WTC11 (cell line): ENCODE results near the gene EVC. TPM values are rescaled to one million over a fixed set of nuclear protein-coding genes. Genes with fewer than 3 reads are reported as not detected.

Source experiments
- ATAC-seq: fragments of 200-7000 bp; cut with Tn5 transposase; 2 replicates; pipeline ENCODE4 v1.10.0; 2021; ENCODE audit warnings: mild to moderate bottlenecking, moderate library complexity
- CTCF ChIA-PET: fragments of 300-600 bp; sonication (Branson Sonifier 250); formaldehyde crosslinking; loops from one replicate; lab custom pipeline; 2021; ENCODE audit warnings: antibody characterized with exemption; lab: Charles Lee
- POLR2A ChIA-PET: fragments of 350-600 bp; sonication (Branson Sonifier 250); formaldehyde crosslinking; loops from one replicate; lab custom pipeline; 2021; ENCODE audit warnings: antibody characterized with exemption; lab: Charles Lee
- DNase-seq: peaks from one replicate; pipeline ENCODE4 v3.0.0; 2021; ENCODE audit warnings: low spot score
- H3K27ac Mint-ChIP-seq: 2 replicates; pipeline ENCODE4 v1.8.0; 2021; ENCODE audit warnings: mixed read lengths
- H3K27me3 Mint-ChIP-seq: 2 replicates; pipeline ENCODE4 v1.8.0; 2021; ENCODE audit warnings: low read depth, mild to moderate bottlenecking, moderate library complexity, mixed read lengths
- H3K36me3 Mint-ChIP-seq: 2 replicates; pipeline ENCODE4 v1.8.0; 2021; ENCODE audit warnings: mixed read lengths
- H3K4me1 Mint-ChIP-seq: 2 replicates; pipeline ENCODE4 v1.8.0; 2022; ENCODE audit warnings: mixed read lengths
- H3K4me3 Mint-ChIP-seq: 2 replicates; pipeline ENCODE4 v1.8.0; 2021; ENCODE audit warnings: mild to moderate bottlenecking, moderate library complexity, mixed read lengths
- H3K9me3 Mint-ChIP-seq: 2 replicates; pipeline ENCODE4 v1.8.0; 2021; ENCODE audit warnings: mixed read lengths
- CREB1 ChIP-seq: sonication (generic); formaldehyde crosslinking; IDR thresholded peaks from 2 replicates; pipeline ENCODE4 v1.8.0; 2023; ENCODE audit warnings: mild to moderate bottlenecking, missing genetic modification reagents
- ELF4 ChIP-seq: sonication (generic); formaldehyde crosslinking; IDR thresholded peaks from 2 replicates; pipeline ENCODE4 v1.8.1; 2022; ENCODE audit warnings: low read depth, mild to moderate bottlenecking, moderate library complexity, missing genetic modification reagents
- EMX1 ChIP-seq: fragments of 250-450 bp; sonication (Bioruptor Pico); IDR thresholded peaks from 2 replicates; pipeline ENCODE4 v1.8.0; 2021; ENCODE audit warnings: mild to moderate bottlenecking
- ESRRA ChIP-seq: sonication (generic); formaldehyde crosslinking; IDR thresholded peaks from 2 replicates; pipeline ENCODE4 v1.8.1; 2022; ENCODE audit warnings: mild to moderate bottlenecking, missing genetic modification reagents, borderline replicate concordance
- GRHL2 ChIP-seq: fragments of 250-450 bp; sonication (Bioruptor Pico); IDR thresholded peaks from 2 replicates; pipeline ENCODE4 v1.8.0; 2022; ENCODE audit warnings: mild to moderate bottlenecking, moderate library complexity; ENCODE audit not compliant: insufficient replicate concordance, severe bottlenecking
- HMGA2 ChIP-seq: fragments of 250-450 bp; sonication (Bioruptor Pico); IDR thresholded peaks from 2 replicates; pipeline ENCODE4 v1.4.0; 2021; ENCODE audit warnings: mild to moderate bottlenecking, moderate library complexity
- MXD4 ChIP-seq: fragments of 250-450 bp; sonication (Bioruptor Pico); IDR thresholded peaks from 2 replicates; pipeline ENCODE4 v1.8.0; 2021; ENCODE audit warnings: mild to moderate bottlenecking, moderate library complexity, borderline replicate concordance
- NFE2L1 ChIP-seq: sonication (generic); formaldehyde crosslinking; IDR thresholded peaks from 2 replicates; pipeline ENCODE4 v1.8.1; 2023; ENCODE audit warnings: missing genetic modification reagents
- NR1H2 ChIP-seq: sonication (generic); formaldehyde crosslinking; IDR thresholded peaks from 2 replicates; pipeline ENCODE4 v1.9.0; 2021; ENCODE audit warnings: mild to moderate bottlenecking, moderate library complexity, missing genetic modification reagents
- SOX15 ChIP-seq: fragments of 250-450 bp; sonication (Bioruptor Pico); IDR thresholded peaks from 2 replicates; pipeline ENCODE4 v1.9.0; 2021; ENCODE audit warnings: mild to moderate bottlenecking
- TCF7 ChIP-seq: sonication (generic); formaldehyde crosslinking; IDR thresholded peaks from 2 replicates; pipeline ENCODE4 v1.8.0; 2022; ENCODE audit warnings: mild to moderate bottlenecking, low read depth, missing genetic modification reagents, moderate library complexity
- TEAD4 ChIP-seq: sonication (generic); formaldehyde crosslinking; IDR thresholded peaks from 2 replicates; pipeline ENCODE4 v1.8.0; 2022; ENCODE audit warnings: mild to moderate bottlenecking, missing genetic modification reagents
- ZMAT4 ChIP-seq: fragments of 250-450 bp; sonication (Bioruptor Pico); IDR thresholded peaks from 2 replicates; pipeline ENCODE4 v1.9.0; 2021; ENCODE audit warnings: mild to moderate bottlenecking
- ZNF121 ChIP-seq: sonication (generic); formaldehyde crosslinking; IDR thresholded peaks from 2 replicates; pipeline ENCODE4 v1.8.0; 2023; ENCODE audit warnings: missing genetic modification reagents
- ZNF232 ChIP-seq: sonication (generic); formaldehyde crosslinking; IDR thresholded peaks from 2 replicates; pipeline ENCODE4 v1.8.0; 2022; ENCODE audit warnings: mild to moderate bottlenecking, missing genetic modification reagents
- ZNF396 ChIP-seq: fragments of 250-450 bp; sonication (Bioruptor Pico); IDR thresholded peaks from 2 replicates; pipeline ENCODE4 v1.8.0; 2021; ENCODE audit warnings: mild to moderate bottlenecking, moderate library complexity, borderline replicate concordance
- ZNF416 ChIP-seq: fragments of 250-450 bp; sonication (Bioruptor Pico); IDR thresholded peaks from 2 replicates; pipeline ENCODE4 v1.9.0; 2021; ENCODE audit warnings: mild to moderate bottlenecking, inconsistent platforms
- ZNF532 ChIP-seq: fragments of 250-450 bp; sonication (Bioruptor Pico); IDR thresholded peaks from 2 replicates; pipeline ENCODE4 v1.9.0; 2021; ENCODE audit warnings: mild to moderate bottlenecking, borderline replicate concordance
- total RNA-seq: library from RNA; stranded (reverse); gene quantifications from 3 replicates; pipeline ENCODE4 v1.2.3, GENCODE V29; 2021
- TF ChIP-seq, protein P1 (sequence below): sonication (generic); formaldehyde crosslinking; IDR thresholded peaks from 2 replicates; pipeline ENCODE4 v1.8.1; 2022; ENCODE audit warnings: low read depth, missing genetic modification reagents, borderline replicate concordance
- TF ChIP-seq, protein P2 (sequence below): sonication (generic); formaldehyde crosslinking; IDR thresholded peaks from 2 replicates; pipeline ENCODE4 v1.8.0; 2023; ENCODE audit warnings: missing genetic modification reagents, mild to moderate bottlenecking, borderline replicate concordance

EVC gene
- total RNA-seq, 1 experiment from 2014 or later = 12.5 TPM

- DNase-seq (no peak), ATAC-seq (no peak)
- Mint-ChIP-seq H3K4me3 (no peak overlapping the region), H3K27me3 (no peaks in the 10 kb centered on the region), H3K4me1 (peaks cover 21% of the 10 kb centered on the region), H3K9me3 (no peaks in the 10 kb centered on the region), H3K27ac (peak overlapping the region; percentile 57; the same call in 1 of the 2 replicates), H3K36me3 (peaks cover 14% of the 10 kb centered on the region)
- ChIA-PET CTCF (no interaction called here), POLR2A (no interaction called here)
- TF ChIP-seq HMGA2 (CRISPR knock-in tag) = no peak
- TF ChIP-seq ZMAT4 (CRISPR knock-in tag) = no peak
Measured at GRCh38 chr4:5760246-5760645, 49.2 kb downstream of the EVC start.

DNA sequence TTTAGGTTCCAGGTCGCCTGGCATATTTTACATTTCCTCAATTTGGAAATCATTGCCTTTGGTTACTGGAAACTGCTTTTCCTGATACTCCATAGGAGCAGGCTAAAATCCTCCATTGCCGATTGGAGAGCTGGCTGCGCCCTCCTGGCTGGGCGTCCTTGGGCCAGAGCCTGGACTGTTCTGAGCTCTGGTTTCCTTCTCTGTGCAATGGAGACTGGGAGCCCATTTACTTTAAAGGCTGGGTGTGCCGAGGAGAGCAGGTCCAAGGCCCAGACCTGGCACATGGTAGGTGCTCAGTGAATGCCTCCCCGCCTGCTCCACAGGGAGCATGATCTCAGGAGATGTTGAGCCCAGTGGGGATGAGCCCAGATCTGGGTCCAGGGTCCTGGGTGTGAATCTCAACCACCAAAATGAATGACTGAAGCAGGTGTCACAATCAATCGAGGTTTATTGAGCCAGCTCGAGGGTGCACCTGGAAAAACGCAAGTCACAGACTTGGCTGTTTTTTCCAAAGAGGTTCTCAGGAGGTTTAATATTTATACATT is 50.0 kb downstream of the EVC start:
- DNase-seq = no peak
- no peak overlapping the region for H3K27ac Mint-ChIP-seq
- peaks cover 21% of the 10 kb centered on the region for H3K4me1 Mint-ChIP-seq
- no peak for ATAC-seq
- CTCF ChIA-PET = no interaction called here
- H3K9me3 Mint-ChIP-seq = no peaks in the 10 kb centered on the region
- peaks cover 13% of the 10 kb centered on the region for H3K36me3 Mint-ChIP-seq
- POLR2A ChIA-PET = no interaction called here
- H3K4me3 Mint-ChIP-seq = no peak overlapping the region
- H3K27me3 Mint-ChIP-seq = no peaks in the 10 kb centered on the region
- no peak for TF ChIP-seq NR1H2
- no peak for TF ChIP-seq CREB1 (CRISPR knock-in tag)
- TF ChIP-seq ESRRA (CRISPR knock-in tag) = no peak
- TF ChIP-seq ZNF416 (CRISPR knock-in tag) = no peak
- TF ChIP-seq MXD4 (CRISPR knock-in tag) = no peak
- TF ChIP-seq ZNF232 = no peak
- TF ChIP-seq ELF4 (CRISPR knock-in tag) = no peak
- TF ChIP-seq NFE2L1 = no peak
- no peak for TF ChIP-seq EMX1 (CRISPR knock-in tag)
- TF ChIP-seq SOX15 (CRISPR knock-in tag) = no peak
- TF ChIP-seq TEAD4 (CRISPR knock-in tag) = no peak
- TF ChIP-seq, protein P1, sequence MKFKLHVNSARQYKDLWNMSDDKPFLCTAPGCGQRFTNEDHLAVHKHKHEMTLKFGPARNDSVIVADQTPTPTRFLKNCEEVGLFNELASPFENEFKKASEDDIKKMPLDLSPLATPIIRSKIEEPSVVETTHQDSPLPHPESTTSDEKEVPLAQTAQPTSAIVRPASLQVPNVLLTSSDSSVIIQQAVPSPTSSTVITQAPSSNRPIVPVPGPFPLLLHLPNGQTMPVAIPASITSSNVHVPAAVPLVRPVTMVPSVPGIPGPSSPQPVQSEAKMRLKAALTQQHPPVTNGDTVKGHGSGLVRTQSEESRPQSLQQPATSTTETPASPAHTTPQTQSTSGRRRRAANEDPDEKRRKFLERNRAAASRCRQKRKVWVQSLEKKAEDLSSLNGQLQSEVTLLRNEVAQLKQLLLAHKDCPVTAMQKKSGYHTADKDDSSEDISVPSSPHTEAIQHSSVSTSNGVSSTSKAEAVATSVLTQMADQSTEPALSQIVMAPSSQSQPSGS = no peak
- no peak for TF ChIP-seq ZNF532 (CRISPR knock-in tag)
- no peak for TF ChIP-seq ZNF396 (CRISPR knock-in tag)
- no peak for TF ChIP-seq ZMAT4 (CRISPR knock-in tag)

DNA sequence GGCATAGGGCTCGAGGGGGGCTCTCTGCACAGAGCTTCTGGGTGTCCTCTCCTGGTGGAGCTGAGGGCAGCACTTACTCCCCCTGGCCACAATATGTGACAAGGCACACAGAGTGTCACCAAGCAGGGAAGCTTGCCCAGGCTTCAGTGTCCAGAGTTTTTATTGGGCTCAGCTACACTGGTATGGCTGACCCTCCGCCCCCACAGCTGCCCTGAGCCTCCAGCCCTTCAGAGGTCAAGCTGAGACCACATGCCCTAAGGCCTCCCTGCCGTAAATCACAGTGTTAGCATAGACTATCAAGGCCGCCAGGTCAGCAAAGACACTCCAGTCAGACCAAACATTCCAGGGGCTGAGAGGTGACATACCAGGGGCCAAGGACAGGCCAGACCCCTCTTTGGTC is 59.0 kb downstream of the EVC start:
- ATAC-seq (no peak), DNase-seq (no peak)
- ChIA-PET CTCF (no interaction called here), POLR2A (no interaction called here)
- Mint-ChIP-seq H3K4me3 (no peak overlapping the region), H3K27ac (no peak overlapping the region), H3K4me1 (peaks cover 27% of the 10 kb centered on the region), H3K9me3 (peaks cover 37% of the 10 kb centered on the region), H3K27me3 (no peaks in the 10 kb centered on the region), H3K36me3 (peaks cover 54% of the 10 kb centered on the region)
- no peak for TF ChIP-seq GRHL2 (CRISPR knock-in tag)
- no peak for TF ChIP-seq ZNF121 (CRISPR knock-in tag)
- TF ChIP-seq, protein P2, sequence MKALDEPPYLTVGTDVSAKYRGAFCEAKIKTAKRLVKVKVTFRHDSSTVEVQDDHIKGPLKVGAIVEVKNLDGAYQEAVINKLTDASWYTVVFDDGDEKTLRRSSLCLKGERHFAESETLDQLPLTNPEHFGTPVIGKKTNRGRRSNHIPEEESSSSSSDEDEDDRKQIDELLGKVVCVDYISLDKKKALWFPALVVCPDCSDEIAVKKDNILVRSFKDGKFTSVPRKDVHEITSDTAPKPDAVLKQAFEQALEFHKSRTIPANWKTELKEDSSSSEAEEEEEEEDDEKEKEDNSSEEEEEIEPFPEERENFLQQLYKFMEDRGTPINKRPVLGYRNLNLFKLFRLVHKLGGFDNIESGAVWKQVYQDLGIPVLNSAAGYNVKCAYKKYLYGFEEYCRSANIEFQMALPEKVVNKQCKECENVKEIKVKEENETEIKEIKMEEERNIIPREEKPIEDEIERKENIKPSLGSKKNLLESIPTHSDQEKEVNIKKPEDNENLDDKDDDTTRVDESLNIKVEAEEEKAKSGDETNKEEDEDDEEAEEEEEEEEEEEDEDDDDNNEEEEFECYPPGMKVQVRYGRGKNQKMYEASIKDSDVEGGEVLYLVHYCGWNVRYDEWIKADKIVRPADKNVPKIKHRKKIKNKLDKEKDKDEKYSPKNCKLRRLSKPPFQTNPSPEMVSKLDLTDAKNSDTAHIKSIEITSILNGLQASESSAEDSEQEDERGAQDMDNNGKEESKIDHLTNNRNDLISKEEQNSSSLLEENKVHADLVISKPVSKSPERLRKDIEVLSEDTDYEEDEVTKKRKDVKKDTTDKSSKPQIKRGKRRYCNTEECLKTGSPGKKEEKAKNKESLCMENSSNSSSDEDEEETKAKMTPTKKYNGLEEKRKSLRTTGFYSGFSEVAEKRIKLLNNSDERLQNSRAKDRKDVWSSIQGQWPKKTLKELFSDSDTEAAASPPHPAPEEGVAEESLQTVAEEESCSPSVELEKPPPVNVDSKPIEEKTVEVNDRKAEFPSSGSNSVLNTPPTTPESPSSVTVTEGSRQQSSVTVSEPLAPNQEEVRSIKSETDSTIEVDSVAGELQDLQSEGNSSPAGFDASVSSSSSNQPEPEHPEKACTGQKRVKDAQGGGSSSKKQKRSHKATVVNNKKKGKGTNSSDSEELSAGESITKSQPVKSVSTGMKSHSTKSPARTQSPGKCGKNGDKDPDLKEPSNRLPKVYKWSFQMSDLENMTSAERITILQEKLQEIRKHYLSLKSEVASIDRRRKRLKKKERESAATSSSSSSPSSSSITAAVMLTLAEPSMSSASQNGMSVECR (CRISPR knock-in tag) = no peak
- no peak for TF ChIP-seq TCF7 (CRISPR knock-in tag)
